HL-60 (cell line): Measurements from ENCODE around the gene IL12B.

Experiments used
- GABPA ChIP-seq: IDR thresholded peaks from 2 replicates; pipeline ENCODE4 v1.6.1; 2012; ENCODE audit warnings: low read depth
- POLR2AphosphoS5 ChIP-seq: IDR thresholded peaks from 2 replicates; pipeline ENCODE4 v1.6.1; 2012; ENCODE audit warnings: low read depth
- TF ChIP-seq, protein P1 (sequence below): IDR thresholded peaks from one replicate; pipeline ENCODE4 v1.5.1; 2011; ENCODE audit warnings: low read length, control low read depth, inconsistent platforms; ENCODE audit not compliant: insufficient read depth
- TF ChIP-seq, protein P2 (sequence below): IDR thresholded peaks from 2 replicates; pipeline ENCODE4 v1.6.1; 2012; ENCODE audit warnings: low read depth; ENCODE audit not compliant: insufficient replicate concordance

DNA sequence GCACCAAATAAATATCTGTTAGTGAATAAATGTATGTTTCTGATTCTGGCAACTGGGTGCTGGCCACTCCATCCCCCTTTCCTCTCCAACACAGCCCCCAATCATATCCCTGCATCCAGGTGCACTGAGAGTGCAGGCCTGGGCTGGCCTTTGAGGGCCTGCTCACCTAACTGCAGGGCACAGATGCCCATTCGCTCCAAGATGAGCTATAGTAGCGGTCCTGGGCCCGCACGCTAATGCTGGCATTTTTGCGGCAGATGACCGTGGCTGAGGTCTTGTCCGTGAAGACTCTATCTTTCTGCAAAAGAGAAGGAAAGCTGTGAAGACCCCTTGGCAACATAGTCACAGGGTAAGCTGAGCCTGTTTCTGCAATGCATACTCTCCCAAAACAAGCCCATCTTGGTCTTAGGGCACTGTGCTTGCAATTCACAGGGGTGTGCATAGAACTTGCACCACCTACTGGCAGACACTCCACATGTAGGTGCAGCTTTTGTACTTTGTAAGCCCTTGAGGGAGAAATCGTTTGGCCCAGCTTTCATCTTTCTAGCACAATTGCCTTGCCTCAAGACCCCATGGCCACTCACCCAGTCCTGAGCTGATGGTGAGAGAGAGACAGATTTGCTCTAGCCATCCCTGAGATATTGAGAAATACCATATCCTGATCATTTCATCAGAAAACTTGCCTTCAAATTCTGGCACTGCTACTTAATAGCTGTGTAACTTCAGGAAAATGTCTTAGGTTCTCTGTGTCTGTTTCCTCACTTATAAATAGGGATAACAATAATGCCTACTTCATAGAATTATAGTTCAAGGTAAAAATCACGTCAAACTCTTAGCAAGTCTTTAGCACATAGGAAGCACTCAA is 13.5 kb downstream of the IL12B start:
- no peak for TF ChIP-seq POLR2AphosphoS5
- TF ChIP-seq, protein P1, sequence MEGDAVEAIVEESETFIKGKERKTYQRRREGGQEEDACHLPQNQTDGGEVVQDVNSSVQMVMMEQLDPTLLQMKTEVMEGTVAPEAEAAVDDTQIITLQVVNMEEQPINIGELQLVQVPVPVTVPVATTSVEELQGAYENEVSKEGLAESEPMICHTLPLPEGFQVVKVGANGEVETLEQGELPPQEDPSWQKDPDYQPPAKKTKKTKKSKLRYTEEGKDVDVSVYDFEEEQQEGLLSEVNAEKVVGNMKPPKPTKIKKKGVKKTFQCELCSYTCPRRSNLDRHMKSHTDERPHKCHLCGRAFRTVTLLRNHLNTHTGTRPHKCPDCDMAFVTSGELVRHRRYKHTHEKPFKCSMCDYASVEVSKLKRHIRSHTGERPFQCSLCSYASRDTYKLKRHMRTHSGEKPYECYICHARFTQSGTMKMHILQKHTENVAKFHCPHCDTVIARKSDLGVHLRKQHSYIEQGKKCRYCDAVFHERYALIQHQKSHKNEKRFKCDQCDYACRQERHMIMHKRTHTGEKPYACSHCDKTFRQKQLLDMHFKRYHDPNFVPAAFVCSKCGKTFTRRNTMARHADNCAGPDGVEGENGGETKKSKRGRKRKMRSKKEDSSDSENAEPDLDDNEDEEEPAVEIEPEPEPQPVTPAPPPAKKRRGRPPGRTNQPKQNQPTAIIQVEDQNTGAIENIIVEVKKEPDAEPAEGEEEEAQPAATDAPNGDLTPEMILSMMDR: peak; percentile 52
- TF ChIP-seq GABPA: no peak
- TF ChIP-seq, protein P2, sequence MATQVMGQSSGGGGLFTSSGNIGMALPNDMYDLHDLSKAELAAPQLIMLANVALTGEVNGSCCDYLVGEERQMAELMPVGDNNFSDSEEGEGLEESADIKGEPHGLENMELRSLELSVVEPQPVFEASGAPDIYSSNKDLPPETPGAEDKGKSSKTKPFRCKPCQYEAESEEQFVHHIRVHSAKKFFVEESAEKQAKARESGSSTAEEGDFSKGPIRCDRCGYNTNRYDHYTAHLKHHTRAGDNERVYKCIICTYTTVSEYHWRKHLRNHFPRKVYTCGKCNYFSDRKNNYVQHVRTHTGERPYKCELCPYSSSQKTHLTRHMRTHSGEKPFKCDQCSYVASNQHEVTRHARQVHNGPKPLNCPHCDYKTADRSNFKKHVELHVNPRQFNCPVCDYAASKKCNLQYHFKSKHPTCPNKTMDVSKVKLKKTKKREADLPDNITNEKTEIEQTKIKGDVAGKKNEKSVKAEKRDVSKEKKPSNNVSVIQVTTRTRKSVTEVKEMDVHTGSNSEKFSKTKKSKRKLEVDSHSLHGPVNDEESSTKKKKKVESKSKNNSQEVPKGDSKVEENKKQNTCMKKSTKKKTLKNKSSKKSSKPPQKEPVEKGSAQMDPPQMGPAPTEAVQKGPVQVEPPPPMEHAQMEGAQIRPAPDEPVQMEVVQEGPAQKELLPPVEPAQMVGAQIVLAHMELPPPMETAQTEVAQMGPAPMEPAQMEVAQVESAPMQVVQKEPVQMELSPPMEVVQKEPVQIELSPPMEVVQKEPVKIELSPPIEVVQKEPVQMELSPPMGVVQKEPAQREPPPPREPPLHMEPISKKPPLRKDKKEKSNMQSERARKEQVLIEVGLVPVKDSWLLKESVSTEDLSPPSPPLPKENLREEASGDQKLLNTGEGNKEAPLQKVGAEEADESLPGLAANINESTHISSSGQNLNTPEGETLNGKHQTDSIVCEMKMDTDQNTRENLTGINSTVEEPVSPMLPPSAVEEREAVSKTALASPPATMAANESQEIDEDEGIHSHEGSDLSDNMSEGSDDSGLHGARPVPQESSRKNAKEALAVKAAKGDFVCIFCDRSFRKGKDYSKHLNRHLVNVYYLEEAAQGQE: no peak
